Measurements from ENCODE around the gene UGT2B17. TPM values are rescaled to one million over a fixed set of nuclear protein-coding genes. Genes with fewer than 3 reads are reported as not detected.
"Not testable (repeated sequence)": the region's sequence is repeated elsewhere in the genome, so short reads cannot be mapped to it uniquely, and the experiment has no call there.

The UGT2B17 gene
- total RNA-seq, 1 experiment from 2014 or later = not detected

GRCh38 chr4:68569466-68570121 lies 6.5 kb downstream of the UGT2B17 start:
- Histone ChIP-seq H3F3A (ENCODE audit: insufficient read depth, low read depth) (no peaks in the 10 kb centered on the region), H3K9me3 (ENCODE audit: insufficient read depth, low read depth) (no peaks in the 10 kb centered on the region), H3K79me2 (ENCODE audit: low read depth) (no peaks in the 10 kb centered on the region), H3K4me3 (no peak overlapping the region), H2AFZ (no peak overlapping the region), H3K4me2 (no peak overlapping the region), H3K27me3 (ENCODE audit: insufficient read depth, low read depth) (no peaks in the 10 kb centered on the region), H3K9me2 (ENCODE audit: insufficient read depth) (no peaks in the 10 kb centered on the region), H4K20me1 (ENCODE audit: insufficient read depth) (no peaks in the 10 kb centered on the region), H3K4me1 (replicated peaks; ENCODE audit: insufficient read depth) (no peaks in the 10 kb centered on the region), H3K27ac (no peak overlapping the region), H3K36me3 (ENCODE audit: low read depth) (no peaks in the 10 kb centered on the region)
- intact Hi-C loops (cut with micrococcal nuclease; ENCODE audit: unreplicated experiment) = no loop called here
- TF ChIP-seq CTCF (conservative IDR thresholded peaks at IDR 0.05) = no peak
- TF ChIP-seq EZH2 (IDR thresholded peaks at IDR 0.05; ENCODE audit: low read depth) = no peak
- DNase-seq = no peak
- no TSS peak for BruUV-seq (replicated peaks)
- CTCF ChIA-PET = no interaction called here
- POLR2A ChIA-PET (ENCODE audit: unreplicated experiment) = no interaction called here

- H3K27me3 ChIP-seq (ENCODE audit: insufficient read depth, low read depth); CTCF ChIA-PET; H2AFZ ChIP-seq; H3K36me3 ChIP-seq (ENCODE audit: low read depth); DNase-seq; H3F3A ChIP-seq (ENCODE audit: insufficient read depth, low read depth); H3K4me3 ChIP-seq; BruUV-seq (replicated peaks); POLR2A ChIA-PET (ENCODE audit: unreplicated experiment); intact Hi-C loops (cut with micrococcal nuclease; ENCODE audit: unreplicated experiment); H3K9me2 ChIP-seq (ENCODE audit: insufficient read depth); H3K4me2 ChIP-seq; H3K79me2 ChIP-seq (ENCODE audit: low read depth); H4K20me1 ChIP-seq (ENCODE audit: insufficient read depth); H3K4me1 ChIP-seq (replicated peaks; ENCODE audit: insufficient read depth); H3K27ac ChIP-seq; H3K9me3 ChIP-seq (ENCODE audit: insufficient read depth, low read depth): not testable (repeated sequence)
Observed at GRCh38 chr4:68569036-68569435, 7.1 kb downstream of the UGT2B17 start.

- H4K20me1 ChIP-seq (ENCODE audit: insufficient read depth); H3K9me3 ChIP-seq (ENCODE audit: insufficient read depth, low read depth); H3F3A ChIP-seq (ENCODE audit: insufficient read depth, low read depth); DNase-seq; BruUV-seq (replicated peaks); H3K4me3 ChIP-seq; POLR2A ChIA-PET (ENCODE audit: unreplicated experiment); H3K79me2 ChIP-seq (ENCODE audit: low read depth); H3K4me1 ChIP-seq (replicated peaks; ENCODE audit: insufficient read depth); H2AFZ ChIP-seq; intact Hi-C loops (cut with micrococcal nuclease; ENCODE audit: unreplicated experiment); H3K27ac ChIP-seq; CTCF ChIA-PET; H3K27me3 ChIP-seq (ENCODE audit: insufficient read depth, low read depth); H3K36me3 ChIP-seq (ENCODE audit: low read depth); H3K9me2 ChIP-seq (ENCODE audit: insufficient read depth); H3K4me2 ChIP-seq: not testable (repeated sequence)
Observed at GRCh38 chr4:68568535-68568934, 7.6 kb downstream of the UGT2B17 start.

- H3K36me3 ChIP-seq (ENCODE audit: low read depth); H2AFZ ChIP-seq; intact Hi-C loops (cut with micrococcal nuclease; ENCODE audit: unreplicated experiment); H3K27me3 ChIP-seq (ENCODE audit: insufficient read depth, low read depth); H3K9me3 ChIP-seq (ENCODE audit: insufficient read depth, low read depth); H3K4me1 ChIP-seq (replicated peaks; ENCODE audit: insufficient read depth); H3K4me2 ChIP-seq; DNase-seq; BruUV-seq (replicated peaks); H3K4me3 ChIP-seq; H3K9me2 ChIP-seq (ENCODE audit: insufficient read depth); H3K79me2 ChIP-seq (ENCODE audit: low read depth); H4K20me1 ChIP-seq (ENCODE audit: insufficient read depth); CTCF ChIA-PET; H3F3A ChIP-seq (ENCODE audit: insufficient read depth, low read depth); POLR2A ChIA-PET (ENCODE audit: unreplicated experiment); H3K27ac ChIP-seq: not testable (repeated sequence)
Observed at GRCh38 chr4:68566364-68566763, 9.8 kb downstream of the UGT2B17 start.

- intact Hi-C loops (cut with micrococcal nuclease; ENCODE audit: unreplicated experiment); H3K9me2 ChIP-seq (ENCODE audit: insufficient read depth); CTCF ChIA-PET; H3K27ac ChIP-seq; H2AFZ ChIP-seq; BruUV-seq (replicated peaks); H4K20me1 ChIP-seq (ENCODE audit: insufficient read depth); H3K27me3 ChIP-seq (ENCODE audit: insufficient read depth, low read depth); H3K9me3 ChIP-seq (ENCODE audit: insufficient read depth, low read depth); H3K79me2 ChIP-seq (ENCODE audit: low read depth); H3K4me2 ChIP-seq; H3K36me3 ChIP-seq (ENCODE audit: low read depth); POLR2A ChIA-PET (ENCODE audit: unreplicated experiment); H3K4me3 ChIP-seq; DNase-seq; H3F3A ChIP-seq (ENCODE audit: insufficient read depth, low read depth); H3K4me1 ChIP-seq (replicated peaks; ENCODE audit: insufficient read depth): not testable (repeated sequence)
Observed at GRCh38 chr4:68565082-68565481, 11.0 kb downstream of the UGT2B17 start.

GRCh38 chr4:68560364-68561070 lies 15.6 kb downstream of the UGT2B17 start:
- H3K79me2 ChIP-seq (ENCODE audit: low read depth); H3K36me3 ChIP-seq (ENCODE audit: low read depth); H3K9me3 ChIP-seq (ENCODE audit: insufficient read depth, low read depth); H3K4me1 ChIP-seq (replicated peaks; ENCODE audit: insufficient read depth); BruUV-seq (replicated peaks); DNase-seq; POLR2A ChIA-PET (ENCODE audit: unreplicated experiment); H3K4me2 ChIP-seq; CTCF ChIA-PET; H2AFZ ChIP-seq; intact Hi-C loops (cut with micrococcal nuclease; ENCODE audit: unreplicated experiment); H3K27ac ChIP-seq; H3K27me3 ChIP-seq (ENCODE audit: insufficient read depth, low read depth); H3K9me2 ChIP-seq (ENCODE audit: insufficient read depth); H3F3A ChIP-seq (ENCODE audit: insufficient read depth, low read depth); H4K20me1 ChIP-seq (ENCODE audit: insufficient read depth); H3K4me3 ChIP-seq: not testable (repeated sequence)
